HUES48 (cell line): ENCODE measurements around the gene TPX2.

Experiments used
- H3K27ac ChIP-seq: one replicate; pipeline ENCODE4 v1.7.0; 2013; ENCODE audit warnings: low read depth, low read length, inconsistent platforms
- H3K27me3 ChIP-seq: 2 replicates; pipeline ENCODE4 v1.6.1; 2013; ENCODE audit warnings: mild to moderate bottlenecking, low read length; ENCODE audit not compliant: control insufficient read depth, insufficient read depth
- H3K36me3 ChIP-seq: 2 replicates; pipeline ENCODE4 v1.6.1; 2013; ENCODE audit warnings: low read length; ENCODE audit not compliant: control insufficient read depth, insufficient read depth
- H3K4me1 ChIP-seq: 2 replicates; pipeline ENCODE4 v1.6.1; 2013; ENCODE audit warnings: mild to moderate bottlenecking, low read length; ENCODE audit not compliant: control insufficient read depth, insufficient read depth
- H3K4me3 ChIP-seq: 2 replicates; pipeline ENCODE4 v1.5.1; 2013; ENCODE audit warnings: mild to moderate bottlenecking, low read depth, low read length
- H3K9ac ChIP-seq: 2 replicates; pipeline ENCODE4 v1.6.1; 2013; ENCODE audit warnings: mild to moderate bottlenecking, low read depth, low read length, moderate library complexity
- H3K9me3 ChIP-seq: 2 replicates; pipeline ENCODE4 v1.6.1; 2013; ENCODE audit warnings: low read length; ENCODE audit not compliant: control insufficient read depth, insufficient read depth

The TPX2 gene

GRCh38 chr20:31738729-31739549 lies at the start of gene TPX2:
Gene TPX2, plus strand, starts transcription at chr20:31739290. Its CDS starts 18,187 bp downstream, at chr20:31757477.
- H3K4me1 ChIP-seq, result peaks cover 5% of the 10 kb centered on the region; the same call in 1 of the 2 replicates
- H3K36me3 ChIP-seq, result peaks cover 16% of the 10 kb centered on the region
- no peaks in the 10 kb centered on the region for H3K9me3 ChIP-seq
- H3K27me3 ChIP-seq, result no peaks in the 10 kb centered on the region
- peak within 1 kb of the TSS; percentile 80 for H3K9ac ChIP-seq
- H3K27ac ChIP-seq, result peak within 1 kb of the TSS; percentile 91
- H3K4me3 ChIP-seq, result peak within 1 kb of the TSS; percentile 91

- Histone ChIP-seq H3K27ac (no peak overlapping the region), H3K36me3 (peaks cover 10% of the 10 kb centered on the region; the same call in 1 of the 2 replicates), H3K4me3 (no peak overlapping the region), H3K4me1 (peaks cover 24% of the 10 kb centered on the region), H3K27me3 (no peaks in the 10 kb centered on the region), H3K9me3 (no peaks in the 10 kb centered on the region), H3K9ac (no peak overlapping the region)
Measured at GRCh38 chr20:31690124-31690666, 48.9 kb upstream of the TPX2 start.

- Histone ChIP-seq H3K27me3 (no peaks in the 10 kb centered on the region), H3K36me3 (peaks cover 13% of the 10 kb centered on the region; the same call in 1 of the 2 replicates), H3K4me3 (no peak overlapping the region), H3K4me1 (peaks cover 25% of the 10 kb centered on the region), H3K9me3 (no peaks in the 10 kb centered on the region), H3K9ac (no peak overlapping the region), H3K27ac (peak overlapping the region; percentile 56)
Measured at GRCh38 chr20:31691646-31692275, 47.3 kb upstream of the TPX2 start.

GRCh38 chr20:31693402-31693801 lies 45.7 kb upstream of the TPX2 start:
- Histone ChIP-seq H3K4me3 (no peak overlapping the region), H3K4me1 (peaks cover 25% of the 10 kb centered on the region), H3K27ac (no peak overlapping the region), H3K9me3 (no peaks in the 10 kb centered on the region), H3K36me3 (0 out of 2 replicates have a peak, but pooled peaks cover 8% of the 10 kb centered on the region), H3K27me3 (no peaks in the 10 kb centered on the region), H3K9ac (no peak overlapping the region)

- H3K4me3 ChIP-seq, result no peak overlapping the region
- peak overlapping the region; percentile 62 for H3K27ac ChIP-seq
- no peaks in the 10 kb centered on the region for H3K9me3 ChIP-seq
- 0 out of 2 replicates have a peak, but pooled peaks cover 4% of the 10 kb centered on the region for H3K36me3 ChIP-seq
- no peak overlapping the region for H3K9ac ChIP-seq
- peaks cover 25% of the 10 kb centered on the region for H3K4me1 ChIP-seq
- H3K27me3 ChIP-seq, result no peaks in the 10 kb centered on the region
Measured at GRCh38 chr20:31693987-31694661, 45.0 kb upstream of the TPX2 start.

- peak overlapping the region; percentile 62 for H3K27ac ChIP-seq
- H3K9ac ChIP-seq, result no peak overlapping the region
- H3K4me1 ChIP-seq, result peaks cover 29% of the 10 kb centered on the region
- H3K9me3 ChIP-seq, result no peaks in the 10 kb centered on the region
- H3K27me3 ChIP-seq, result no peaks in the 10 kb centered on the region
- no peak overlapping the region for H3K4me3 ChIP-seq
- H3K36me3 ChIP-seq, result 0 out of 2 replicates have a peak, but pooled peaks cover 4% of the 10 kb centered on the region
Measured at GRCh38 chr20:31694842-31695593, 44.1 kb upstream of the TPX2 start.

- no peak overlapping the region for H3K9ac ChIP-seq
- peaks cover 29% of the 10 kb centered on the region for H3K4me1 ChIP-seq
- H3K27me3 ChIP-seq, result no peaks in the 10 kb centered on the region
- H3K27ac ChIP-seq, result peak overlapping the region; percentile 38
- no peak overlapping the region for H3K4me3 ChIP-seq
- H3K9me3 ChIP-seq, result no peaks in the 10 kb centered on the region
- H3K36me3 ChIP-seq, result 0 out of 2 replicates have a peak, but pooled peaks cover 4% of the 10 kb centered on the region
Measured at GRCh38 chr20:31695849-31696804, 43.0 kb upstream of the TPX2 start.

- 0 out of 2 replicates have a peak, but pooled peaks cover 4% of the 10 kb centered on the region for H3K36me3 ChIP-seq
- no peak overlapping the region for H3K9ac ChIP-seq
- H3K27me3 ChIP-seq, result no peaks in the 10 kb centered on the region
- no peak overlapping the region for H3K27ac ChIP-seq
- peaks cover 21% of the 10 kb centered on the region for H3K4me1 ChIP-seq
- H3K9me3 ChIP-seq, result no peaks in the 10 kb centered on the region
- no peak overlapping the region for H3K4me3 ChIP-seq
Measured at GRCh38 chr20:31698243-31698802, 40.8 kb upstream of the TPX2 start.
